ENCODE results near the gene COQ8B.

Gene COQ8B

GRCh38 chr19:40682431-40682964 is 34.2 kb downstream of the COQ8B start:
- H3K4me3 ChIP-seq (ENCODE audit: low read depth, low read length): no peak overlapping the region
- in situ Hi-C loops (cut with HindIII; ENCODE audit: low pct_ligation_motif_present, low sequenced_read_pairs): no loop called here
- H3K27me3 ChIP-seq (replicated peaks): no peaks in the 10 kb centered on the region
- no peak for DNase-seq
- H3K36me3 ChIP-seq (replicated peaks): peaks cover 75% of the 10 kb centered on the region
- TF ChIP-seq CTCF (IDR thresholded peaks at IDR 0.05; ENCODE audit: low read depth, low read length, missing control alignments): no peak
- H3K27ac ChIP-seq: no peak overlapping the region

DNA sequence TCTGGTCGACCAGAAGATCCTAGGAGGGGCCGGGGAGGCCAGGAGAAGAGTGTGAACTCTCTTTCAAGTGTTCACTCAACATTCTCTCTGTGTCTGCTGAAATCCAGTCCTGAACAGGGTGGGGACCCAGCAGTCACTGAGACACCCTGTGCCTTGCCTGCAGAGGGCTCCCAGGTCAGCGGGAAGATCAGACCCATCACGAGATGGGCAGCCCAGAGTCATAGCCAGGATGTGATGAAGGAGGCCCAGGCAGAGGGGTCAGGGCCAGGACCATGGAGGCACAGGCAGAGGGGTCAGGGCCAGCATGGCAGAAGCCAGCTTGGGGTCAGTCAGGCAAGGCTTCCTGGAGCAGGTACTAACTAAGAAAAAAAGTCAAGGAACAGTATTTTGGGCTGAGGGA is 35.6 kb downstream of the COQ8B start:
- TF ChIP-seq CTCF (IDR thresholded peaks at IDR 0.05; ENCODE audit: low read depth, low read length, missing control alignments): no peak
- Histone ChIP-seq H3K36me3 (replicated peaks) (peaks cover 77% of the 10 kb centered on the region), H3K27me3 (replicated peaks) (no peaks in the 10 kb centered on the region), H3K27ac (no peak overlapping the region), H3K4me3 (ENCODE audit: low read depth, low read length) (no peak overlapping the region)
- DNase-seq: no peak
- in situ Hi-C loops (cut with HindIII; ENCODE audit: low pct_ligation_motif_present, low sequenced_read_pairs): no loop called here

- H3K27me3 ChIP-seq (replicated peaks): no peaks in the 10 kb centered on the region
- no peak overlapping the region for H3K4me3 ChIP-seq (ENCODE audit: low read depth, low read length)
- TF ChIP-seq CTCF (IDR thresholded peaks at IDR 0.05; ENCODE audit: low read depth, low read length, missing control alignments): no peak
- peaks cover 59% of the 10 kb centered on the region for H3K36me3 ChIP-seq (replicated peaks)
- H3K27ac ChIP-seq: no peak overlapping the region
- in situ Hi-C loops (cut with HindIII; ENCODE audit: low pct_ligation_motif_present, low sequenced_read_pairs): no loop called here
- no peak for DNase-seq
Observed at GRCh38 chr19:40677156-40677555, 39.5 kb downstream of the COQ8B start.

DNA sequence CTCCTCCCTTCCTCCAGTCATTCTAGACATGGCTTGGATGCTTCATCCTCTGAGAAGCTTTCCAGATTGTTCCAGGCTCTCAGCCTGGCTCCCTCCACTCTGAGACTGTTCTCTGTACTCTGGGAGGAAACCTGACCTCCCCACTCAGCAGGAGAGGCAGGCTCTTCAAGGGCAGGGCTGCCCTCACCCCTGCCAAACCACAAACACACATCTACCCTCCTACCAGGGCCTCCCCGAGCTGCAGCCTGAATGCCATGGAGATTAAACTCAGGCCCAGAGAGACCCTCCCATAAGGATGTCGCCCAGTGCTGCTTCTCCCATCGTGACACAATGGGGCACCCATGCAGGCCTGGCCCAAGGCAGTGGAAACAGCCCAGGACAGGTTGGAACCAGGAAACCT is 42.4 kb downstream of the COQ8B start:
- Histone ChIP-seq H3K36me3 (replicated peaks) (peaks cover 66% of the 10 kb centered on the region), H3K27me3 (replicated peaks) (no peaks in the 10 kb centered on the region), H3K4me3 (ENCODE audit: low read depth, low read length) (no peak overlapping the region), H3K27ac (no peak overlapping the region)
- in situ Hi-C loops (cut with HindIII; ENCODE audit: low pct_ligation_motif_present, low sequenced_read_pairs): no loop called here
- TF ChIP-seq CTCF (IDR thresholded peaks at IDR 0.05; ENCODE audit: low read depth, low read length, missing control alignments): no peak
- DNase-seq: no peak

DNA sequence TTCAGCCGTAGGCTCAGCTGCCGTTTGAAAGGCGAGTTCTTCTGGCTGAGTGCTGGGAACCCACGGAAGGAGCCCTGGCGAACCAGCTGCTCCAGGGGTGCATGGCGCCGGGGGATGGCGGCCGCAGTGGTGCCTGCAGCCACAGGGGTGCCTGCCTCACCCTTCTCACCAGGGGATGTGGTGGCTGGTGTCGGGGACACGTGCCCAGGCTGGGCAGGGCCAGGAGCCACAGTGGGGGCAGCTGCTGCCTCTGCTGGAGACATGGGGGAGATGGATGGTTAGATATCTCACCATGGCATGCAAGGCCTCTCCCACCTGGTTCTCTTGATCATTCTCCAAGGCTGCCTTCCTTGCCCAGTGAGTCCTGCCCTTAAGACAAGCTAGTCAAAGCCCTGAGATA is 43.3 kb downstream of the COQ8B start:
- no peak for DNase-seq
- Histone ChIP-seq H3K4me3 (ENCODE audit: low read depth, low read length) (no peak overlapping the region), H3K27me3 (replicated peaks) (no peaks in the 10 kb centered on the region), H3K27ac (no peak overlapping the region), H3K36me3 (replicated peaks) (peaks cover 67% of the 10 kb centered on the region)
- in situ Hi-C loops (cut with HindIII; ENCODE audit: low pct_ligation_motif_present, low sequenced_read_pairs): no loop called here
- TF ChIP-seq CTCF (IDR thresholded peaks at IDR 0.05; ENCODE audit: low read depth, low read length, missing control alignments): no peak

DNA sequence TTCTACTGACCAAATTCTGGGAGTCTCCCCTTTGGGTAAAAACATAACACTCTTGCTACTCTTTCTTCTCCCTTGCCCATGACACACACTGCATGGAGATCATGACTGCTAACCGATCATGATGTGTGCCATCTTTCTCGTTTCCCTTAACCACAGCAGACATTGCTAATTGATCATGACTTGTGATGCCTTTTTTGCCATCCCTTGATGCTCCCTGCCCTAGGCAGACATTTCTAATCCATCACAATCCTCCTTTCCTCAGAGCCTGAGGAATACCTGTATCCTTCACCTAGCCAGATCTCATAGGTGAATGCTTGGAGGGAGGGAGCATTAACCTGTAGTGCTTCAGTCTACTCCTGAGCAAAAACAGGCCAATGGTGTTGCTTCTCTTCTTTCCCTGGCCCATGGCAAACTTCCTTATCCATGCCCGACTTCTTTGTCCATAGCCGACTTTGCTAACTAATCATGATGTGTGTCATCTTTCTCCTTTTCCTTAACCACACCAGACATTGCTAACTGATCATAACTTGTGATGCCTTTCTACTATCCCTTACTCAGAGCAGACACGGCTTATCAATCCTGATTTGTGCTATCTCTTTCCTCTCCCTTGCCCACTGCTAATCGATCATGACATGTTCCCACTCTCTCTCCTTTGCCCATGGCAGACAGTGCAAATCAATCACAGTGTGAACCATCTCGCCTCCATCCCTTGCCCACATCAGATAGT is 44.0 kb downstream of the COQ8B start:
- H3K27me3 ChIP-seq (replicated peaks): no peaks in the 10 kb centered on the region
- in situ Hi-C loops (cut with HindIII; ENCODE audit: low pct_ligation_motif_present, low sequenced_read_pairs): no loop called here
- peaks cover 68% of the 10 kb centered on the region for H3K36me3 ChIP-seq (replicated peaks)
- no peak overlapping the region for H3K27ac ChIP-seq
- H3K4me3 ChIP-seq (ENCODE audit: low read depth, low read length): no peak overlapping the region
- no peak for TF ChIP-seq CTCF (IDR thresholded peaks at IDR 0.05; ENCODE audit: low read depth, low read length, missing control alignments)
- no peak for DNase-seq

Measured in brain microvascular endothelial cell (primary cell).